GM18498 (cell line): ENCODE results near the gene ADAMTSL1.

Experiments
- ATAC-seq: cut with Tn5 transposase; IDR thresholded peaks from one replicate; pipeline ENCODE4 v1.9.1; 2021; ENCODE audit warnings: mild to moderate bottlenecking, moderate library complexity; ENCODE audit not compliant: unreplicated experiment

Gene ADAMTSL1

DNA sequence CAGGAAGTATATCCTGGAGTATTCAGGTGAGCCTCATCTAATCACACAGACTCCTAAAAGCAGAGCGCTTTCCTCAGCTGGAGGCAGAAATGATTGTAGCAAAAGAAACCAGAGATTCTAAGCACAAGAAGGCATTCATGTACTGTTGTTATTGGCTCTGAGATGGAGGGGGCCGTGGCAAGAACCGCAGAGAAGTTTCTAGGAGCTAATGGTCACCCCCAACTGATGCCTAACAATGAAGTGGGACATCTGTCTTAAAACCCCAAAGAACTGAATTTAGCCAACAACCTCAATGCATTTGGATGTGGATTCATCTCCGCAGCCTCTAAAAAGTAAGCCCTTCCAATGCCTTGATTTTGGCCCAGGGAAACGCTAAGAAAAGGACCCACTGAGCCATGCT, 76.3 kb downstream of the ADAMTSL1 start:
- no peak for ATAC-seq

DNA sequence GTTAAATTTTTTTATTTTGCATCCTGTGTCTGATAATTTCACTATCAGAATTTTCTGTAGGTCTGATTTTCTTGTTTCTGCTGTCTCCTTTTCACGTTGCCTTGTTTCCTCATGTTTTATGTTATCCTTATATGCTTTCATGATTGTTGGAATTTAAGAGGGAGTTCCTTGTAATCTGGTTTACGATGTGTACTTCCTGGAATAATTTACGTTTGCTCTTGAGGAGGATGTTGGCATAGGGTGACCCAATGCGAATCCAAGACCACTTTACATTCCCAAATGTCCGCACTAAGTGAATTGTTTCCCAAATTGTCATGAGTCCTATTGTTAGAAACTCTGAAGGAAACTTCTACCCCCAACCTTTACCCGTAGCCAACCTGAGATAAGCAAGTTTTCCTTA, 80.3 kb downstream of the ADAMTSL1 start:
- ATAC-seq = no peak

DNA sequence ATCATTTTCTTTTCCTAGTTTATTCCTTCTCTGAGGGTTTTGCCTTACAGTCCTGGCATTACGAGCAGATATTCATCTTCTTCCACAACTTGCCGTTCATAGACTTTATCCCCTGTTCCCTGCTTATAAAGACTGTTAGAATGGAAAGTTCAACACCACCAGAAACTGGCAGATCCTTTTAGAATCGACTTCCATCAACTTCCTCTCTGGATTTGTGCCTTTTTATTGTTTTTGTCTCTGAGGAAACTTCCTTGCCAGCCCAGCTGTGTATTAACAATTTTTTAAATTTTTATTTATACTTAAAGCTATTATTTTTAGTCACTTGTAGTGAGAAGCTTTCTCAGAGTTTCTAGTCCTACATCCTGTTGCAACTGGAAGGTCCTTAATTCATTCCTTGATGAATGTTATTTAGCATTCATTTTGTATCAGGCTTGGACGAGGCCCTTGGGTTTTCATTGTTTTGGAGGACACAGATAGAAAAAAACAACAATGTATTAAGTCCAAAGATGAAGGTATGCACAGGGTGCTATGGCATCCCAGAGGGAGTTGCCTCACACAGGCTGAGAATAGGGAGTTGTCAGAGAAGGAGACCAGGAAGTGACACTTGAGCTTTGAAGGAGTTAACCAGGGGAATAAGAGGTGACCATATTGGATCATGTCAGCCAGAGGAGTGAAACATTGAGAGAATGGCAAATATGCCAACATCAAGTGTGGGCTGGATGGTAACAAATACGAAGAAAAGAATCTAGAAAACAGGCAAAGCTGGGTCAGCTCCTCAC, 81.3 kb downstream of the ADAMTSL1 start:
- ATAC-seq = no peak

DNA sequence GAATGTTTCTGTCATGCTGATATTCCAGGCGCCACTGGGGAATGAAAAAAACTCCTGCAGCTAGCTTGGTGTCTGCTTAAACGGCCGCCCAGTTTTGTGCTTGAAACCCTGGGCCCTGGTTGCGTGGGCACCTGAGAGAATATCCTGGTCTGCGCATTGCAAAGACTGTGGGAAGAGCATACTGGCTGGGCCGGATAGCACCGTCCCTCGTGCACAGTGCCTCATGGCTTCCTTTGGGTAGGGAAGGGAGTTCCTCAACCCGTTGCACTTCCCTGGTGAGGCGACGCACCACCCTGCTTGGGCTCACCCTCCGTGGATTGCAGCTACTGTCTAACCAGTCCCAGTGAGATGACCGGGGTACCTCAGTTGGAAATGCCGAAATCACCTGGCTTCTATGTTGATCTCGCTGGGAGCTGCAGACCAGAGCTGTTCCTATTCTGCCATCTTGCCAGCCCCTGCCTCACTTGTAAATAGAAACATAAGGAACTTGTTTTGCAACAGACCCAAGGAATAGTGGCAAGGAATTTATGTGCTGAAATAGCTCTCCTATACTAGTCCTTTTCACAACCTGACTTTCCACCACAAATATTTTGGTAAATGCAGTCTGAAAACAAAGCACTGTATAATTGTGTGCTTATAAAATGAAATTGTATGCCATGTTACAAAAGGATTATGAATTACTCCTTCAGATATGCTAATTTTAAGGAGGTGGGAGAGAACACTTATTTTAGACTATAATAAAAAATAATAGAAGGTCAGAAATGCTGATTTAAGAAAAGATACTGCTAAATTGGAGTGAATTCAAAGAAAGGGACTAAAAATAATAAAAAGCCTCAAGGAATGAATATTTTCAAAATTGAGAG, 90.3 kb downstream of the ADAMTSL1 start:
- ATAC-seq = no peak

DNA sequence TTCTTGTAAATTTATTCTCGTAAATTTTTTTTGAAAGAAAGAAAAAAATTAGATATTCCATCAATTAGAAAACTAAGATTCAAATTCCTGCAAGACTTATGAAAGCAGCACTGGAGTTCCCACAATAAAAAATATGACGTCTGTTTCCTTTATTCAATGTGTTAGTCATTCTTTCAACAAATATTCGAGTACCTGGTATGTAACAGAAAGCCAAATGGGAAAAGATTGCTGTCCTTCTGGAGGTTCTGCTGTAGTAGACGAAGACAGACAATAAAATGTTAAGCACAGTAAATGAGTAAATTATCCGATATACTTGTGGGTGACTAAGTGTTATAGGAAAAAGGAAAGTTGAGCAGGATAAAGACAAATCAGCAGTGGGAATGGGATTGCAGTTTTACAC, 92.2 kb downstream of the ADAMTSL1 start:
- no peak for ATAC-seq

DNA sequence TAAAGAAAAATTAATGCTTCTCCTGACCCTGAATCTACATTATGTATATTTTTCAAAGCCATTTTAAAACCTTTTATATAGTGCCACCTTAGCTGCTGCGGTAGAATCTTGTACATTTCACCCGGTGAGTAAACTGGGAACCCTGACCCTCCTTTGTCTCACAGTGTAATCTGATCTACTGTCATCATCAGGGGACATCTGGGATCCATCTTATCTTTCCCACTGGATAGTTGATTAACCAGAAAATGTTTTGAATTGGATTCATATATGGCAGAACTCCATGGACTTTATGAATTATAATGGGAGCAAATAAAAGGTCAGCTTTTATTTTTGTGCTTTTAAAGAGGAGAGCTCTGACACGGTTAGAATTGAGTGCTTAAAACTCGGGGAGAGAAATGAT, 95.0 kb downstream of the ADAMTSL1 start:
- ATAC-seq = no peak

DNA sequence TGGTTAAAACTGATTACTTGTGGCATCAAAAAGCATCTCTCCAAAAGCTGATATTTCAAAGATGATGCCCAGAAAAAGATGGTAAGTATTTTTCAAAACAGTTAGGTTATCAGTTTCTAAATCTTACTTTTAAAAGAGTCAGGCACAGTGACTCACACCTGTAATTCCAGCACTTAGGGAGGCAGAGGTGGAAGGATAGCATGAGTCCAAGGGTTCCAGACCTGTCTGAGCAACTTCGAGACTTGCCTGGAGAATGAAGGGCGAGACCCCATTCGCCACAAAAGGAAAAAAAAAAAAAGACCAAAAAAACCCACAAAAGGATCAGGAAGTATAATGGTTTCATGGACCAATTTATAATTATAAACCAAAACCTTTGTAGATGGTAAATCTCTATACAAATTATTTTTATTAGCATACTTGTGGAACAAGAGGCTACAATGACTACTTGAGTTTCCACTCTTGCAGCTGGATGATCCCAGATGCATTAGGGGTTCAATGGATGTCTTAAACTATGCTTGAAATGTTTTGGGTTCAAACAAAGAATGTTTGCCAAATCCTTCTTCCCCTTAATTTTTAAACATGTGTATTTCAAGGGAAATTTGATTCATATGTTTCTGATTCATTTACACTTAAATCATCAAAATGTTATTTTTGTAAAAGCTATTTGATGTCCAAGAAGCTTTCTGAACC, 96.1 kb downstream of the ADAMTSL1 start:
- ATAC-seq = no peak

DNA sequence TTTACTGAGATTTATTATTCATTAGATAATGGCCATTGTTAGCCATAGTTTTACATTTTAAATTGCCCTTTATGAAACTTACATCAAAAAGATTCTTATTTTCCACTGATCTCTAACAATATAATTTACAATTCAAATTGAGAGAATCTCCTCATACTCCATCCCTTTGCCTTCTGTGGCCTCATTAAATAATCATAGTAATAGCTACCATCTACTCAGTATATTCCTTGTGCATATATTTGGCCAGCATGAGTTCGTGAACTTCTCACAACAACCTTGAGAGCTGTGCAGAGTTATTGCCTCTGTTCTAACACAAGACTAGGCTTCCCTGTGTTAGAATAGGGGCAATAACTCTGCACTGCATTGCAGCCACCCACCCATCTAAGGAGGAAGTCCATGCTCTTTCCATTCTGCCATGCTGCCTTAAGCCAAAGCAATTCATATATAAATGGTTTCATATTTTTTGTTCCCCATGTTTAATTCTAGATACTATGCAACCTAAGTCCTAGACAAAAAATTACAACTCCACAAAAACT, 99.1 kb downstream of the ADAMTSL1 start:
- ATAC-seq = no peak

DNA sequence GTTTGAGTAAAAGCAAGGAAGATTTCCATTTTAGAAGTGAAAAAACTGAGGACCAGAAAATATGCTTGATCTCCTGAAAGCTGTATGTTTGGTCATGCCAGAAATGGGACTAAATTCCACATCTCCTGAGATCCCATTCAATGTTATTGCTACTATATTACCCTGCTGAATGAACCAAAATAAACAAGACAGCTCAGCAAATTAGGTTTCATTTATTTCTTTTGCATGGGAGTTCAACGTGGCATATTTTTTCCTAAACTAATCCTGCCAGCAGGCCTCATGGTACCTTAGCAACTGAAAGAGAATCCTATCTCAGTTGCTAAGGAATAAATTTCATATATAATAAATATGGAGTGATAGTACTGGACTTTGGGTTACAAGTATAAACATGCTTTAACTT, 101.7 kb downstream of the ADAMTSL1 start:
- ATAC-seq = no peak

DNA sequence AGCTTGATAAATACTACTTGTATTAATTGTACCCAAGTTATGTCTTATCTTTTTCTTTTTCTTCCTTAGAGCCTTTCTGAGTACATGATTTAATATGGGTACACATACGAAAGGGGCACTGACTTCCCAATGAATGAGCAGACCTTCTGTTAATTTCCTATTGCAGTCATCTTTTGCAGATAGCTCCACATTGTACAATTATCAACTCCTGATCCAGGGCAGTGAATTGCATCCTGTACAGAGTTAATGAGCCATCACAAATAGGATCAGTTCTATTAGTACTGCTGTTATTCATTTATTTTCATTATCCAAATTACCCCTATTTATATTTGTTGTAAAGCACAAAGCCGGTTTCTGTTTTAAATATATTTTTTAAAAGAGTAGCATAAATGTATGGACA, 105.6 kb downstream of the ADAMTSL1 start:
- ATAC-seq = no peak

DNA sequence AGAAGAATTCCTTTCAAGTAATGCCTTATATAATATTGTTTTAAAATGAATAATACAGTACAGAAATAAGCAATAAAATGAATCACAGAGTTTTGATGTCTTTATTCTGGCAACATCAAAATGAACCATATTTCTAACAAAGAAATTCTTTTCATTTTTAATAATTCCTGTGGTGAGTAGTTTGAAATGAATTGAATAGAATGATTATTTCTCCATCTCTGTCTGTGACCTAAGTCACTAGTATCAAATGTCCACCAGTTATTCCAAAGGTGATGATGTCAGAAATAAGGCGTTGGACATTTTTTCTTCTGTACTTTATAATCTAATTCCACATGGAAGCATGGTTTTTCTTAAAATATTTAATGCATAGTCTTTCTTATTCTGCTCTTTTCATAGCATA, 106.2 kb downstream of the ADAMTSL1 start:
- ATAC-seq = no peak

DNA sequence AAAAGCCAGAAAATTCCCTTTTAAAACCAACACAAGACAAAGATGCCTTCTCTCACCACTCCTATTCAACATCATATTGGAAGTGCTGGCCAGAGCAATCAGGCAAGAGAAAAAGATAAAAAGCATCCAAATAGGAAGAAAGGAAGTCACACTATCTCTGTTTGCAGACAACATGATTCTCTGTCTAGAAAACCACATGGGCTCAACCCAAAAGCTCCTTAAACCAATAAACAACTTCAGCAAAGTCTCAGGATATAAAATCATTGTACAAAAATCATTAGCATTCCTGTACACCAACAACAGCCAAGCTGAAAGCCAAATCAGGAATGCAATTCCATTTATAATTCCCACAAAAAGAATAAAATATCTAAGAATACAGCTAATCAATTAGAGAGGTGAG, 112.0 kb downstream of the ADAMTSL1 start:
- ATAC-seq = no peak

DNA sequence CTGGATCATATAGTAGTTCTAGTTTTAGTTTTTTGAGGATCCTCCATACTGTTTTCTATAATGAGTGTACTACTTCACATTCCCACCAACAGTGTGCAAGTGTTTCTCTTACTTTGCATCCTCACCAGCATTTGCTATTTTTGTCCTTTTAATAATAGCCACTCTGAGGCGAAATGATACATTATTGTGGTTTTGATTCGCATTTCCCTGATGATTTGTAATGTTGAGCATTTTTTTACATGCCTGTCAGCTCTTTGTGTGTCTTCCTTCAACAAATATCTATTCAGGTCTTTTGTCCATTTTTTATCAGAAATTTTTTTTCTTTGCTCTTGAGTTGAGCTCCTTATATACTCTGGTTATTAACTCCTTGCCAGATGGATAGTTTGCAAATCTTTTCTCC, 114.0 kb downstream of the ADAMTSL1 start:
- no peak for ATAC-seq

DNA sequence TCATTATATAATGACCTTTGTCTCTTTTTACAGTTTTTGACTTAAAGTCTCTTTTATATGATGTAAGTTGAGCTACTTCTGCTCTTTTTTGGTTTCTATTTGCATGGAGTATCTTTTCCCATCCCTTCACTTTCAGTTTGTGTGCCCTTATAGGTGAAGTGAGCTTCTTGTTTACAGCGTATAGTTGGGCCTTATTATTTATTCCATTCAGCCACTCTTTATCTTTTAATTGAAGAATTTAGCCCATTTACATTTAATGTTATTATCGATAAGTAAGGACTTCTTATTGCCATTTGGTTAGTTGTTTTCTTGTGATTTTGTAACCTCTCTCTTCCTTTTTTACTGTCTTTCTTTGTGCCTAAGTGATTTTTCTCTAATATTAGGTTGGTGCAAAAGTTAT, 117.3 kb downstream of the ADAMTSL1 start:
- ATAC-seq = no peak

DNA sequence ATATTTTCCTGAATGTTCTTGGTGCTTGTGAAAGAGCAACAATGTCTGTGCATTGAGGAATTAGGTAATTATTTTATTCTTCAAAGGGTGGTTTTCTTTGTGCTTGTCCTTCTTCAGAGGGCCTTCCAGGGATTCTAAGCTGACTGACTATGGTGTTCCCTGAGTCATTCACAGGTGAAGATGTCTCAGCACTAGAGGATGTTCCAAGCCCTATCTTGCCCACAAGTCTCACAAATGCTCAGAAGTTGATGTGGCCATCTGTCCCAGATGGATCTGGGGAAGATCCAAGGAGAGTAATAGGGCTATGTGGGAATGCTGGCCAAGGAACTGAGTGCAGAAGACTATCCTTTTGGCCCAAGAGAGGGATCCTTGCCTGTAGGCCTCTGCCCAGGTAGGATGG, 120.9 kb downstream of the ADAMTSL1 start:
- ATAC-seq = no peak

DNA sequence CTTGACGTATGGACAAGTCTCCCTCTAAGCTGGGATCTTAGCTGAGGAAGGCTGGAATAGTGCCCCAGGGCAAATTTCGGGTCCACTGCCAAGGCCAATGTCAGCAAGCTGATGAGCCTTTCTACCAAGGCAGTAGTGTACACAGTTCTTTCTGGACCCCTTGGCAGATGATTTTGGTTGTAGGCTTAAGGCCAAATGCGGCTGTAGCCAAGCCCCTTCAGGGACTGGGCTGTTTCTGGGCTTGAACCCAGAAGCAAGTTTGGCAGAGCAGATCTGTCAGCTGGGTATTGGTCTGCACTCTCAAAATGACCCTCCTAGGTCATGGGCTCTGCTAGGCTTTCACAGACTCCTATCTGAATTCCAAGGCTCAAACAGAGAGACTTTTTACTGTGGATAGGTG, 121.6 kb downstream of the ADAMTSL1 start:
- ATAC-seq = no peak

DNA sequence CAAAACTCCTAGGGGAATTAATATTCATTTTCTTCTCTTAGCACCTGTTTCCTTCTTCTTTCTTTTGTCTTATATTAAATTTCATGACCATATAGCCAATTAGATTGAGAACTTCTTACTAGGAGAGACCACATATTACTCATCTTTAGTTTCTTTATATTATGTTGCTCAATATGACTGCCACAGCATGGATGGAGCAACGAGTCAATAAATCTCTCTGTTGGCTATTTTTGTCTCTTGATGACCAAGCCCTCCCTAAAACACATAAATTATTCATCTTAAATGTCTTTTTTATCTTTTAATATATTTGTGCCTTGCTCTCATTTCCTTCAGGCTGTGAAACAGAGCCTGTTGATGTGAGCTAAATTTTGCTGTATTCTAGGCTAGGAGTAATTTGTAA, 123.0 kb downstream of the ADAMTSL1 start:
- no peak for ATAC-seq

DNA sequence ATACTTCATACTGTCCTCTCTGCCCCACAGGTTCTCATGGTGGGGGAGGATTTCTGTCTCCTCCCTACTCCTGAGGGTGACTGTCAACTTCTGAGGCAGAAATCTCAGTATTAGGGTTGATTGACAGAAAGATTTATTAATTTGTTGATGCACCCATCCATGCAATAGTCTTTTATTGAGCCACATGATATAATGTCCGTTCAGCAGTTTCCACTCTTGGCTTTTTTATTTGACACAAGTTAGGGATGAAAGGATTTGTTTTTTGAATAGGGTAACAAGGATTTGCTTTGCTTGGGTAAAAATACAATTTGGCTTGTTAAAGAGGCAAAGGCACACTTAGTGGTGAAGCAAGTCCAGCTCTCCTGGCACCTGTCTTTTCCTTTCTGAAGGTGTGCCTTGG, 125.0 kb downstream of the ADAMTSL1 start:
- ATAC-seq = no peak

DNA sequence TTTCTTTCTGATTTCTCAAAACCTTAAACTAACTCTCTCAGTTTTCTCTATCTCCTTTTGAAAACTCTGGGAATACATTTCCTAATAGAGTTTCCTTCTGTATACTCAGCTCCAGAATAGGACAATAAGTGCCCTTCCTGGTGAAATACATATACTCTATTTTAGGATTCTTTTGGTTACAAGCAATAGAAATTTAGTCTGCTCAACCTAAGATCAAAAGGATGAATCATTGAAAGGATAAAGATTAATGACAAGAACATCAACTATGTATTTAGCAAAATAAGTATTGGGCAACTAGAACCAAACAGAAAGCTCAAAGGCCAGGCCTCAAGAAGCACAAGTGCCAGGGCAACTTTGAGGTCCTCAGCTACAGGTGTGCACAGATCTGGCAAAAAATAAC, 127.1 kb downstream of the ADAMTSL1 start:
- no peak for ATAC-seq

DNA sequence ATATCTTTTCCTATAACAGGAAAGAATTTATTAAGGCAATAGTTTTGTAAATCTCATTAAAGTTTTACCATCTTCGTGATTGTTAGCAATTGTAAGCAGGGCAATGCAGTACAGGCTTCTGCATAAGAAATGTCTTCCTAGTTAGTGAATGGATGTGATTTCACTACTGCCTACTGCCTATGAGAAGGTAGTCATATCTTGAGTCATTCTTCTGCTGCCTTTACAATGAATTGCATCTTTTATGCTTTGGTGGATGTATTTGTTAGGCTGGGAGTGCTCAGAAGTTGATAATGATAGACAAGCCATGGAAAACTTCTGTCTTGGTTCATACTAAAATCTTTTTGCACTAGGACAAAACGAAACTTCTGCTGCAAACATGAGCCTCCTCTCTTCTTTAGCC, 128.0 kb downstream of the ADAMTSL1 start:
- ATAC-seq = no peak
